ENCODE results near the gene RPS14. TPM values are rescaled to one million over a fixed set of nuclear protein-coding genes. Genes with fewer than 3 reads are reported as not detected.
A peak's percentile ranks its signal among the peaks of the same experiment; 100 is the strongest.

The RPS14 gene
- total and polyA plus RNA-seq, 9 of the 15 experiments (the other 6 are each of a cell fraction or from before 2014, with no cell fraction given) = 1,824 to 5,983 (median 3,017) TPM

DNA sequence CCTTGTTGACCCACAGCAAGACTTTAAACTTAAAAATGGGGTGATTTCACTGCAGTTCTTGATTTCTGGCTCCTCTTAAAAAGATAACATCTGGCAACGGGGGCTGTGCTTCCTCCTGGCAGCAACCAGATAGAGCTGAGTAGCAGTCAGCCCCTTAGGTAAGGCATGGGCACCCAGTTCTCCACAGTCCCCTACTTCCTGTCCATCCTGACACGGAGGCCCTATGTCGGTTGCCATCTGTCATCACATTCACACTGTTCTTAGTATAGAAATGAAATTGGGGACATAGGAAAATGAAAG is 48.5 kb downstream of the RPS14 start (continued):
- TF ChIP-seq MTF1 (CRISPR knock-in tag; IDR thresholded peaks at IDR 0.05; ENCODE audit: borderline replicate concordance) = no peak

DNA sequence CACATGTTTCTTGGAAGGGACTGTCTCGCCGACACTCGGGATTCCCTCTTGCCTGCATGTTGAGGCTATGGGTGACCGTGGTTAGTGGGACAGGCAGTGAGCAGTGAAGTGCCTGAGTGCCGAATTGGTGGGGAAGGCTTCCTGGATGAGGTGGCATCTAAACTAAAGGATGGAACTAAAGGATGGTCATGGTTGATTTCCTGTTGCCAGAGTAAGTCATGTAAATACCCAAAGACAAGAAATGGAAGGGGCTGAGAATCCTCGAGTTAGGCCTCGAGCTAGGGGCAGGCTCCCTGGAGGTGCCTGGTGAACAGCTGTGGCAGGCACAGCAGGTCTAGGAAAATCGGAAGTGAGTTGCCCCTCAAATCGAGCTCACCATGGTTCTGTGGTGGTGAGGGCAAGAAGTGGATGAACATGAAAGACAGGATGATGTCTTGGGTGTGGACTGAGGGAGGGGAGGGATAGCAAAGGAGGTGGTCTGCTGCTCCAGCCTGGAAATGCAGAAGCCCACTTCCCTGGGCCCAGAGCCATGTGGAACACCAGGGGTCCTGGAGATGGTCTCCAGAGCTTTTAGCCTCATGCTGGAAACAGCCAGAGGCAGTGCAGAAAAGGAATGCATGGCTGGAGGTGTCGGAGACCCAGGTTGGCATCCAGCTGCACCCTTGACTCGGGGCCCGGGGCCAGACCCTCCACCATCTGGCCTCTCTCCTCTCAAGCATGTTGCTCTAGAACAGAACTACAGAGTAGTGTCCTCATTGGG is 49.0 kb downstream of the RPS14 start:
- TF ChIP-seq ZNF124 (CRISPR knock-in tag; IDR thresholded peaks at IDR 0.05) = no peak
- TF ChIP-seq NFIC (IDR thresholded peaks at IDR 0.05) = no peak
- no peak for TF ChIP-seq ELF2 (CRISPR knock-in tag; IDR thresholded peaks at IDR 0.05)
- TF ChIP-seq CBFA2T2 (conservative IDR thresholded peaks at IDR 0.05) = no peak
- no peak for TF ChIP-seq SNIP1 (IDR thresholded peaks at IDR 0.05; ENCODE audit: low read depth)
- no peak for TF ChIP-seq ZNF311 (CRISPR knock-in tag; IDR thresholded peaks at IDR 0.05)
- TF ChIP-seq HES1 (IDR thresholded peaks at IDR 0.05; ENCODE audit: low read depth) = no peak
- TF ChIP-seq NFE2L1 (tag; IDR thresholded peaks at IDR 0.05; ENCODE audit: borderline replicate concordance, low read depth) = no peak
- TF ChIP-seq RNF219 (CRISPR knock-in tag; IDR thresholded peaks at IDR 0.05) = no peak
- no peak for TF ChIP-seq SNRNP70 (optimal IDR thresholded peaks at IDR 0.05; ENCODE audit: low read depth, low read length)
- TF ChIP-seq MAFF (IDR thresholded peaks at IDR 0.05; ENCODE audit: low read length) = no peak
- no peak for TF ChIP-seq POLR3A (IDR thresholded peaks at IDR 0.05; ENCODE audit: borderline replicate concordance, extremely low read depth, insufficient read depth, insufficient read length)
- TF ChIP-seq ID3 (CRISPR knock-in tag; IDR thresholded peaks at IDR 0.05) = no peak
- TF ChIP-seq ID3 (tag; IDR thresholded peaks at IDR 0.05) = no peak
- TF ChIP-seq HOXB6 (CRISPR knock-in tag; IDR thresholded peaks at IDR 0.05; ENCODE audit: borderline replicate concordance) = no peak
- no peak overlapping the region for H2AFZ ChIP-seq (ENCODE audit: low read depth, low read length)
- peaks cover 8% of the 10 kb centered on the region for H3K9me1 ChIP-seq (ENCODE audit: control insufficient read depth, insufficient read depth, low read length)
- FAIRE-seq (no peak), ATAC-seq (no peak; the same call in 2 of the 3 replicates), DNase-seq (ENCODE audit: extremely low read depth in 1 of 4, low spot score in 3 of 4) (no peak)
- CTCF ChIA-PET (ENCODE audit: low intra/inter-chr PET ratio) = no interaction called here
- WGBS (ENCODE audit: insufficient coverage, low coverage, missing lambda C conversion rate) = 84% methylated on average over 12 of the region's 12 CpGs
- no peak overlapping the region for H3K4me2 ChIP-seq (ENCODE audit: insufficient read depth, low read length)
- POLR2A ChIA-PET = interaction anchor here (0.5 to 2.2 kb wide), 6 partner anchors 10 to 207 kb away, joined by 3 to 7 read pairs (median 3); no protein-coding TSS in a partner anchor
- in situ Hi-C loops (cut with MboI) = no loop called here
- intact Hi-C loops (cut with micrococcal nuclease) = no loop called here
- H3K27me3 ChIP-seq (ENCODE audit: control insufficient read depth in 2 of 2, insufficient read depth in 2 of 2, low read length in 2 of 2) = no peaks in the 10 kb centered on the region
- peaks cover 5 to 10% of the 10 kb centered on the region in 2 experiments; a peak in 2 of 5 replicates for H3K4me1 ChIP-seq (replicated peaks in 1 of 2; ENCODE audit: control insufficient read depth in 2 of 2, insufficient read depth in 2 of 2, low read length in 2 of 2)
- peaks cover 4% of the 10 kb centered on the region for H4K20me1 ChIP-seq (replicated peaks; ENCODE audit: control insufficient read depth, insufficient read depth, low read length)
- peaks cover 66% of the 10 kb centered on the region; the same call in 2 of the 3 replicates for H3K36me3 ChIP-seq (ENCODE audit: control insufficient read depth, insufficient read depth, low read length)
- no peak overlapping the region for H3K4me3 ChIP-seq
- no peaks in the 10 kb centered on the region for H3K9me3 ChIP-seq (replicated peaks; ENCODE audit: control insufficient read depth, insufficient read depth, low read depth, low read length)
- peak overlapping the region in 1 of 2 experiments; percentile 69; a peak in 2 of 4 replicates for H3K9ac ChIP-seq (ENCODE audit: insufficient read depth in 1 of 2, low read depth in 2 of 2, low read length in 2 of 2)
- BruUV-seq (replicated peaks) = no TSS peak
- no peaks in the 10 kb centered on the region for H3K79me2 ChIP-seq (ENCODE audit: control insufficient read depth, insufficient read depth, low read length)
- no peak overlapping the region for H3K27ac ChIP-seq (ENCODE audit: extremely low read depth, low read depth, low read length)
